Esophagus muscularis mucosa (tissue), 4 donors: ENCODE data around the gene ISG15. TPM values are rescaled to one million over a fixed set of nuclear protein-coding genes. Genes with fewer than 3 reads are reported as not detected.
A peak's percentile ranks its signal among the peaks of the same experiment; 100 is the strongest.

ENCODE experiments used
- DNase-seq: peaks from one replicate; pipeline ENCODE4 v3.0.0-alpha.2; 2017; ENCODE audit errors: extremely low spot score
- H3K27ac ChIP-seq, 4 donors: fragments of 200-600 bp; sonication (generic); replicated peaks in 1 of 4; 1 replicate in 3 of 4; 2 replicates in 1 of 4; pipeline ENCODE4 v1.5.1; 2016 to 2019; ENCODE audit warnings: mild to moderate bottlenecking in 1 of 4
- H3K27me3 ChIP-seq, 4 donors: fragments of 200-600 bp; sonication (generic); one replicate each; pipeline versions ENCODE4 v1.5.1 to v1.6.0; 2016 to 2019
- H3K36me3 ChIP-seq, 4 donors: fragments of 200-600 bp; sonication (generic); one replicate each; pipeline ENCODE4 v1.5.1; 2016 to 2019
- H3K4me1 ChIP-seq, 4 donors: fragments of 200-600 bp; sonication (generic); one replicate each; pipeline ENCODE4 v1.5.1; 2016 to 2019
- H3K4me3 ChIP-seq, 4 donors: fragments of 200-600 bp; sonication (generic); 1 replicate in 2 of 4; 2 replicates in 2 of 4; pipeline ENCODE4 v1.5.1; 2016 to 2019; ENCODE audit warnings: mild to moderate bottlenecking in 4 of 4, moderate library complexity in 1 of 4
- H3K9me3 ChIP-seq, 4 donors: fragments of 200-600 bp; sonication (generic); 1 replicate in 3 of 4; 2 replicates in 1 of 4; pipeline ENCODE4 v1.5.1; 2016 to 2019
- CTCF ChIP-seq, 3 experiments: fragments of 200-600 bp in 2 of 3; fragments of 450-650 bp in 1 of 3; sonication (generic) in 2 of 3; IDR thresholded peaks; one replicate each; pipeline ENCODE4 v1.5.1; 2017 to 2019; ENCODE audit warnings: antibody characterized with exemption in 3 of 3, mild to moderate bottlenecking in 2 of 3, moderate library complexity in 1 of 3
- EP300 ChIP-seq: sonication (generic); formaldehyde crosslinking; IDR thresholded peaks from one replicate; pipeline ENCODE4 v1.6.1; 2017; ENCODE audit warnings: antibody characterized with exemption
- POLR2A ChIP-seq: fragments of 450-650 bp; IDR thresholded peaks from one replicate; pipeline ENCODE4 v1.6.1; 2017; ENCODE audit warnings: antibody characterized with exemption, moderate library complexity, mild to moderate bottlenecking, low read depth
- POLR2AphosphoS5 ChIP-seq, 2 donors: sonication (generic); formaldehyde crosslinking; IDR thresholded peaks; one replicate each; pipeline ENCODE4 v1.6.1; 2017; ENCODE audit warnings: antibody characterized with exemption in 2 of 2
- WGBS: methylation state at CpG from one replicate; pipeline ENCODE4 v1.1.5; 2018; 5-methylcytosine and 5-hydroxymethylcytosine counted together
- intact Hi-C: fragments of 100-400 bp; cut with DNase I; formaldehyde crosslinking; loops from one replicate; pipeline ENCODE4 v1.15.1; 2023
- total RNA-seq, 4 donors: library from RNA; depleted of rRNA; stranded (reverse); fragments of >200 nt; gene quantifications; one replicate each; pipeline versions ENCODE4 v1.1.0 to v1.2.1, GENCODE V29; 2016

ISG15 gene
- total RNA-seq, 4 donors from 2014 or later, result 39.4 to 74.9 (median 41.1) TPM

GRCh38 chr1:966135-966703 is 47.1 kb upstream of the ISG15 start, which contains the start of gene PLEKHN1:
PLEKHN1 (plus strand) TSS chr1:966482; CDS start chr1:966532, 50 bp downstream.
- H3K27ac ChIP-seq, result peak within 1 kb of the TSS; percentile 39 to 66 (median 60)
- peaks cover 0 to 29% (median 21%) of the 10 kb centered on the region in 4 donors for H3K36me3 ChIP-seq
- TF ChIP-seq CTCF (IDR thresholded peaks at IDR 0.05) (no peak), EP300 (no peak), POLR2A (no peak), POLR2AphosphoS5 (IDR thresholded peaks at IDR 0.05) (no peak)
- 0% methylated on average over 2 of the region's 31 CpGs for WGBS
- H3K9me3 ChIP-seq, result no peaks in the 10 kb centered on the region
- H3K27me3 ChIP-seq, result peaks cover 0 to 42% (median 12%) of the 10 kb centered on the region in 4 donors
- peaks cover 16 to 32% (median 24%) of the 10 kb centered on the region in 4 donors for H3K4me1 ChIP-seq
- no peak for DNase-seq
- intact Hi-C loops, result no loop called here
- peak within 1 kb of the TSS; percentile 56 to 67 (median 64) for H3K4me3 ChIP-seq

- peak overlapping the region; percentile 56 to 67 (median 64) for H3K4me3 ChIP-seq
- DNase-seq, result no peak
- peak overlapping the region; percentile 39 to 66 (median 60) for H3K27ac ChIP-seq
These were observed 46.5 kb upstream of the ISG15 start for GRCh38 chr1:966704-967300.

GRCh38 chr1:967466-968343 is 45.6 kb upstream of the ISG15 start:
- Histone ChIP-seq H3K4me1 (peaks cover 14 to 20% (median 19%) of the 10 kb centered on the region in 4 donors), H3K9me3 (no peaks in the 10 kb centered on the region), H3K27me3 (peaks cover 0 to 57% (median 24%) of the 10 kb centered on the region in 4 donors), H3K27ac (no peak overlapping the region), H3K36me3 (peaks cover 0 to 23% (median 13%) of the 10 kb centered on the region in 4 donors), H3K4me3 (peak overlapping the region in 3 of 4 donors; percentile 56 to 67 (median 62))
- intact Hi-C loops, result no loop called here
- no peak for TF ChIP-seq POLR2AphosphoS5 (IDR thresholded peaks at IDR 0.05)
- 69% methylated on average over 12 of the region's 23 CpGs for WGBS
- no peak for DNase-seq

More at GRCh38 chr1:966704-967300, 46.5 kb upstream of the ISG15 start:
- peaks cover 14 to 26% (median 19%) of the 10 kb centered on the region in 4 donors for H3K4me1 ChIP-seq
- no CpG with 5 or more reads among the region's 60 CpGs for whole genome bisulfite sequencing
- H3K36me3 ChIP-seq, result peaks cover 0 to 29% (median 21%) of the 10 kb centered on the region in 4 donors
- intact Hi-C loops, result no loop called here
- peaks cover 0 to 48% (median 17%) of the 10 kb centered on the region in 4 donors for H3K27me3 ChIP-seq
- no peaks in the 10 kb centered on the region for H3K9me3 ChIP-seq
- TF ChIP-seq POLR2AphosphoS5 (IDR thresholded peaks at IDR 0.05), result peak; percentile 35 to 57
- TF ChIP-seq EP300, result no peak

GRCh38 chr1:969260-969855 is 43.9 kb upstream of the ISG15 start:
- peaks cover 0 to 8% (median 0%) of the 10 kb centered on the region in 4 donors for H3K36me3 ChIP-seq
- DNase-seq, result no peak
- H3K4me3 ChIP-seq, result no peak overlapping the region
- H3K4me1 ChIP-seq, result peaks cover 14 to 20% (median 19%) of the 10 kb centered on the region in 4 donors
- intact Hi-C loops, result no loop called here
- H3K9me3 ChIP-seq, result no peaks in the 10 kb centered on the region
- no peak for TF ChIP-seq CTCF (IDR thresholded peaks at IDR 0.05)
- no peak for TF ChIP-seq POLR2AphosphoS5 (IDR thresholded peaks at IDR 0.05)
- TF ChIP-seq EP300, result no peak
- no peak for TF ChIP-seq POLR2A
- H3K27me3 ChIP-seq, result peaks cover 0 to 74% (median 30%) of the 10 kb centered on the region in 4 donors
- no peak overlapping the region for H3K27ac ChIP-seq
- 79% methylated on average over 15 of the region's 15 CpGs for WGBS

GRCh38 chr1:970242-970972 is 42.9 kb upstream of the ISG15 start:
- Histone ChIP-seq H3K27me3 (peaks cover 0 to 84% (median 32%) of the 10 kb centered on the region in 4 donors), H3K4me1 (peaks cover 14 to 22% (median 20%) of the 10 kb centered on the region in 4 donors), H3K36me3 (peaks cover 0 to 2% (median 0%) of the 10 kb centered on the region in 4 donors), H3K4me3 (no peak overlapping the region), H3K9me3 (no peaks in the 10 kb centered on the region), H3K27ac (no peak overlapping the region)
- no peak for DNase-seq
- TF ChIP-seq POLR2A, result no peak
- TF ChIP-seq CTCF (IDR thresholded peaks at IDR 0.05), result no peak
- no peak for TF ChIP-seq POLR2AphosphoS5 (IDR thresholded peaks at IDR 0.05)
- TF ChIP-seq EP300, result no peak
- WGBS, result 13% methylated on average over 7 of the region's 33 CpGs
- intact Hi-C loops, result no loop called here
